ENCODE measurements around the gene JUND.

DNA sequence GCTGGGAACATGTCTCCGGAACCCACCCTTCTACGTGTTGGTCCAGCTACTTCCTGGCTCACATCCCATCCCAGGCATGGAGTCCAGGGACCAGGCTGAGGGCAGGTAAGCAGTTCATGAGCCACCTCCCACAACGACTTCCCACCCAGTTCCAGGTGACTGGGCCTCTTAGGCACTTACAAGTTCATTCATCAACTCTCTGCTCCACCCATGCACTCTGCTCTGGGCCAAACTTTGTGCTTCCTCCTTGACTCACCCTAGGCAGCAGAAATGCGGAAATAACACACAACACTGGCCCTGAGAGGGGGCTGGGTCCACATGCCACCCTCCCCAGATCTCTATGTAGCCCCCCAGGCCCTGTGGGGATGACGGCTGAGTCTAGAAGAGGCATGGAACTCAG is 27.7 kb downstream of the JUND start:
- TF ChIP-seq, protein P1, sequence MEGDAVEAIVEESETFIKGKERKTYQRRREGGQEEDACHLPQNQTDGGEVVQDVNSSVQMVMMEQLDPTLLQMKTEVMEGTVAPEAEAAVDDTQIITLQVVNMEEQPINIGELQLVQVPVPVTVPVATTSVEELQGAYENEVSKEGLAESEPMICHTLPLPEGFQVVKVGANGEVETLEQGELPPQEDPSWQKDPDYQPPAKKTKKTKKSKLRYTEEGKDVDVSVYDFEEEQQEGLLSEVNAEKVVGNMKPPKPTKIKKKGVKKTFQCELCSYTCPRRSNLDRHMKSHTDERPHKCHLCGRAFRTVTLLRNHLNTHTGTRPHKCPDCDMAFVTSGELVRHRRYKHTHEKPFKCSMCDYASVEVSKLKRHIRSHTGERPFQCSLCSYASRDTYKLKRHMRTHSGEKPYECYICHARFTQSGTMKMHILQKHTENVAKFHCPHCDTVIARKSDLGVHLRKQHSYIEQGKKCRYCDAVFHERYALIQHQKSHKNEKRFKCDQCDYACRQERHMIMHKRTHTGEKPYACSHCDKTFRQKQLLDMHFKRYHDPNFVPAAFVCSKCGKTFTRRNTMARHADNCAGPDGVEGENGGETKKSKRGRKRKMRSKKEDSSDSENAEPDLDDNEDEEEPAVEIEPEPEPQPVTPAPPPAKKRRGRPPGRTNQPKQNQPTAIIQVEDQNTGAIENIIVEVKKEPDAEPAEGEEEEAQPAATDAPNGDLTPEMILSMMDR (IDR thresholded peaks at IDR 0.05; ENCODE audit: insufficient read depth, low read length, poor library complexity, severe bottlenecking), result no peak
- no peak for TF ChIP-seq EZH2phosphoT487 (conservative IDR thresholded peaks at IDR 0.05; ENCODE audit: low read length)

Data from SU-DHL-6 (cell line).